Gastroesophageal sphincter (tissue), 3 donors: ENCODE results near the gene DNASE1.

ENCODE experiments used
- CTCF ChIP-seq, 4 experiments: fragments of 200-600 bp in 2 of 4; fragments of 450-650 bp in 2 of 4; sonication (generic) in 1 of 4; IDR thresholded peaks; one replicate each; pipeline ENCODE4 v1.5.1; 2017 to 2019; ENCODE audit warnings: antibody characterized with exemption in 4 of 4, mild to moderate bottlenecking in 2 of 4, moderate library complexity in 2 of 4
- EP300 ChIP-seq: sonication (generic); formaldehyde crosslinking; IDR thresholded peaks from one replicate; pipeline ENCODE4 v1.6.1; 2017; ENCODE audit warnings: antibody characterized with exemption, mild to moderate bottlenecking
- POLR2A ChIP-seq, 2 donors: fragments of 450-650 bp; IDR thresholded peaks; one replicate each; pipeline ENCODE4 v1.6.1; 2017; ENCODE audit warnings: antibody characterized with exemption in 2 of 2, mild to moderate bottlenecking in 2 of 2, moderate library complexity in 1 of 2
- POLR2AphosphoS5 ChIP-seq: sonication (generic); formaldehyde crosslinking; IDR thresholded peaks from one replicate; pipeline ENCODE4 v1.6.1; 2017; ENCODE audit warnings: antibody characterized with exemption

GRCh38 chr16:3640207-3640606, 14.3 kb upstream of the DNASE1 start:
- TF ChIP-seq POLR2A (IDR thresholded peaks at IDR 0.05): no peak
- no peak for TF ChIP-seq CTCF (IDR thresholded peaks at IDR 0.05)
- no peak for TF ChIP-seq EP300
- no peak for TF ChIP-seq POLR2AphosphoS5
